ENCODE data around the gene TARBP1. TPM values are rescaled to one million over a fixed set of nuclear protein-coding genes. Genes with fewer than 3 reads are reported as not detected.

TARBP1 gene
- total and polyA plus RNA-seq, 5 donors = 10.7 to 12.0 (median 11.2) TPM

DNA sequence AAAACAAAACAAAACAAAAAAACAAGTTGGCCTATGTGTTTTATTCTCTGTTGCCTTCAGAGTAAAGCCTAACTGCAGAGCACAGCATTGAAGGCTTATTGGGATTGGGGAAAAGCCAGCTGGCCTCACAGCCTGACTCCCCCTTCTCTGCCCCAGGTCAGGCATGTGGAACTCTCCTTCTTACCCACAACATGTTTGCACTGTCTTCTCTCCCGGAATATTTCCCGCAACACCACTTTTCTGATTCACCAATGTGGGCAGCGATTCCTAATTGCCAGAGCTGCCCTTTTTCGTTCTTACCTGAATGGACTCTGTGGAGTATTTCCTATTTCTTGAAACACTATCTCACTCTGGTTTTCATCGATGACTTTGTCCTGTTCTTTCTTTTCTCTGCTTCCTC, 2.8 kb upstream of the TARBP1 start:
- DNase-seq (no peak), ATAC-seq (no peak)
- 76% methylated on average over 5 of the region's 5 CpGs for WGBS
- Histone ChIP-seq H3K4me3 (ENCODE audit: low read length) (no peak overlapping the region), H3K4me1 (ENCODE audit: control insufficient read depth, insufficient read depth, low read length) (no peaks in the 10 kb centered on the region), H3K27me3 (ENCODE audit: control insufficient read depth, insufficient read depth) (no peaks in the 10 kb centered on the region), H3K27ac (ENCODE audit: low read length) (no peak overlapping the region), H3K9me3 (ENCODE audit: control insufficient read depth, low read length) (no peaks in the 10 kb centered on the region)
- intact Hi-C loops (cut with DNase I) = no loop called here

DNA sequence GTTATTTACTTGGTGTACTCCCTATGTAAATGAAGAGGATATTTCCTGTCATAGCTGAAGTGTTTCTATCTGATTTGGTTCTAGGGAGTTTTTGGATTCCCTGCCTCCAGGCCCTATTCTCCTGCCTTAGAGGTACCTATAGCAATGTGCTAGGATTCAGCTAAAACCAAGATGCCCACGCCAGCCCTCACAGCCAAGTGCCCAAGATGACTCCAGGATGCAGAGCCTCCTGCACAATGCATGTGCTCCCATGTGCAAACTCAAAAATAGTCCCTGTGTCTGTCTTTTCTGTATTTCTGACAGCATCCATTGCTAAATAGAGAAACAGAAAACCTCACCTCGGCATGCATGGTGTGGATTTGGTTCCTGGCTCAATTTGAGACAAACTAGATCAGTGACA, 887 bp upstream of the TARBP1 start:
- Histone ChIP-seq H3K9me3 (ENCODE audit: control insufficient read depth, low read length) (no peaks in the 10 kb centered on the region), H3K27me3 (ENCODE audit: control insufficient read depth, insufficient read depth) (no peaks in the 10 kb centered on the region), H3K4me3 (ENCODE audit: low read length) (no peak overlapping the region), H3K4me1 (ENCODE audit: control insufficient read depth, insufficient read depth, low read length) (no peaks in the 10 kb centered on the region), H3K27ac (ENCODE audit: low read length) (no peak overlapping the region)
- DNase-seq = no peak
- intact Hi-C loops (cut with DNase I) = no loop called here
- 74% methylated on average over 2 of the region's 2 CpGs for WGBS
- ATAC-seq = no peak

DNA sequence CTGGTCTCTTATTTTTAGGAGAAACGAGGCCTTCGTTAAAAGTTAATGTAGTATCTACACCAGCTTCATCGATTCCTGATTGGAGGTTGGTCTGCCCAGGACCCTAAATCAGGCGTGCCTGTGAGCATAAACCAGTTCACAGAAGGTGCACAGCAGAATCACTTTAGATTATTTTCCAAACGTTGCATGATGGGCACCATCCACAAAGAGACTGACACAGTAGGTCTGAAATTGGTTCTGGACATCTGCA, 256 bp upstream of the TARBP1 start:
- WGBS = 20% methylated on average over 5 of the region's 5 CpGs
- H3K27me3 ChIP-seq (ENCODE audit: control insufficient read depth, insufficient read depth) = no peaks in the 10 kb centered on the region
- H3K9me3 ChIP-seq (ENCODE audit: control insufficient read depth, low read length) = no peaks in the 10 kb centered on the region
- no peak for DNase-seq
- peak overlapping the region; percentile 56 for H3K4me3 ChIP-seq (ENCODE audit: low read length)
- no peak for ATAC-seq
- H3K4me1 ChIP-seq (ENCODE audit: control insufficient read depth, insufficient read depth, low read length) = no peaks in the 10 kb centered on the region
- H3K27ac ChIP-seq (ENCODE audit: low read length) = no peak overlapping the region
- intact Hi-C loops (cut with DNase I) = no loop called here

DNA sequence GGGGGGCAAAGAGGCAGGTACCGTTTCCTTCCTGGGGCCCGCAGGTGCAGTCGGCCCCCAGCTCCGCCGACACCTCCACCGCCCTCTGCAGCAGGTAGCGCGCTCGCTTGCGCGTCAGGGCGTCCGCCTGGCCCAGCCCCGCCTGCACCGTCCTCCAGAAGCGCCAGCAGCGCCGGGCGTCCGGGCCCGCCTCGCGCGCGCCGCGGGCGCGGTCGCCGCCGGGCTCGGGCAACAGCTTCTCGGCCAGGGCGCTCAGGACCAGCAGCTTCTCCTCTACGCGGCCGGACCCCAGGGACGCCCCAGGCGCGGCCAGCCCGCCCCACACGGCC, 863 bp downstream of the TARBP1 start:
- peak; percentile 68 to 78 for ATAC-seq
- WGBS = under 1% methylated on average over 42 of the region's 43 CpGs
- H3K27ac ChIP-seq (ENCODE audit: low read length) = peak overlapping the region; percentile 94
- intact Hi-C loops (cut with DNase I) = no loop called here
- H3K9me3 ChIP-seq (ENCODE audit: control insufficient read depth, low read length) = no peaks in the 10 kb centered on the region
- no peaks in the 10 kb centered on the region for H3K4me1 ChIP-seq (ENCODE audit: control insufficient read depth, insufficient read depth, low read length)
- DNase-seq = no peak
- no peaks in the 10 kb centered on the region for H3K27me3 ChIP-seq (ENCODE audit: control insufficient read depth, insufficient read depth)
- H3K4me3 ChIP-seq (ENCODE audit: low read length) = peak overlapping the region; percentile 56

DNA sequence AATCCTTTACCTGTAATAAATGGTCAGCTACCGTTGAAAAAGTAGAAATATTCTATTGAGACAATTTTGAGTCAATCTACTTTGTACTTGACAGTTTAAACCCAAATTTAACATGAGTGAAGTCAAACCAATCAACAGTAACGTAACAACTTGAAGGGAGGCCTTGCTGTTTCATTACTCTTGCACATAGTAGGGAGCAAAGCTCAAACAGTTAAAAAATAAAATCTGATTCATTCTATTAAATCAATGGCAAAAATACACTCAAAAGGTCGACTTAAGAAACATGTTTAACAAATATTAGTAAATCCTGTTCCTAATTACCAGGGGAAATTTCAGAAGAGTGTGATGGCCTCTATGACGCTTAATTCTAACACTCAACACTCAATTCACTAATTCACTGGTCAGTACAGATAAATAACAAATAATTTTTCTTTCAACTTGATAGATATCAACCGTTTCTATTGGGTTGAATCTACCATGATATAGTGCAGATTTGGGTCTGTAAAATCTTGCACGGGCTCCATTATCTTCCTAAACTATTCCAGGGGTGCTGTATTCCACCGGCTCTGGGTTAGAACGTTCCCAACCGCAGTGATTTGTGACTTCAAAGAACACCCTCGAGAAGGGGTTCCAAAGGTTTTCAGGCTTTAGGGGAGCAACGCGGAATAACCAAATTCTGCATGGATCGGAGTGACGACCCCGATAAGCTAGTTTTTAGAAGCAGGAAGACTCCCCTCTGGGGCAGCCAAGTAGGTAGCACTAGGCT, 1.4 kb downstream of the TARBP1 start:
- Histone ChIP-seq H3K9me3 (ENCODE audit: control insufficient read depth, low read length) (no peaks in the 10 kb centered on the region), H3K27ac (ENCODE audit: low read length) (peak overlapping the region; percentile 94), H3K27me3 (ENCODE audit: control insufficient read depth, insufficient read depth) (no peaks in the 10 kb centered on the region), H3K4me3 (ENCODE audit: low read length) (peak overlapping the region; percentile 56), H3K4me1 (ENCODE audit: control insufficient read depth, insufficient read depth, low read length) (no peaks in the 10 kb centered on the region)
- intact Hi-C loops (cut with DNase I) = no loop called here
- ATAC-seq (no peak), DNase-seq (no peak)
- 25% methylated on average over 15 of the region's 15 CpGs for WGBS

DNA sequence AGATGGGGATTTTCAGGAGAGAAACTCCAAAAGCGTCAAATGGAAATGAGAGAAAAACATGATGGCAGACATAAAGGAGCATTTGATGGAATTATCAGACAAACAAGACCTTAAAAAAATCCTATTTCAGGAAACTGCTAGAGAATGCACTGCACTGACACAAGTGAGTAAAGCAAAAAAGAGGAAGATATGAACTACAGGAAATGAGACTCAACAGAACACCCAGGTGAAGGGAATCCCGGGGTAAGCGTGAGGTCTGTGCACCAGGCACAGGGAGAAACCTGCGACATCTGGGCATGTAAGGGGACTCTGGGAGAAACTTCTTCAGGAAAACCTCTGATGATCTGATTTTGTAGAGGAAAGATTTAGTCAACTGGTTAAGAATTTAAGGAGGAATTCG, 2.8 kb downstream of the TARBP1 start:
- ATAC-seq (no peak), DNase-seq (no peak)
- H3K27ac ChIP-seq (ENCODE audit: low read length) = no peak overlapping the region
- no peaks in the 10 kb centered on the region for H3K9me3 ChIP-seq (ENCODE audit: control insufficient read depth, low read length)
- no peak overlapping the region for H3K4me3 ChIP-seq (ENCODE audit: low read length)
- intact Hi-C loops (cut with DNase I) = no loop called here
- H3K4me1 ChIP-seq (ENCODE audit: control insufficient read depth, insufficient read depth, low read length) = no peaks in the 10 kb centered on the region
- H3K27me3 ChIP-seq (ENCODE audit: control insufficient read depth, insufficient read depth) = no peaks in the 10 kb centered on the region
- WGBS = 89% methylated on average over 5 of the region's 5 CpGs

DNA sequence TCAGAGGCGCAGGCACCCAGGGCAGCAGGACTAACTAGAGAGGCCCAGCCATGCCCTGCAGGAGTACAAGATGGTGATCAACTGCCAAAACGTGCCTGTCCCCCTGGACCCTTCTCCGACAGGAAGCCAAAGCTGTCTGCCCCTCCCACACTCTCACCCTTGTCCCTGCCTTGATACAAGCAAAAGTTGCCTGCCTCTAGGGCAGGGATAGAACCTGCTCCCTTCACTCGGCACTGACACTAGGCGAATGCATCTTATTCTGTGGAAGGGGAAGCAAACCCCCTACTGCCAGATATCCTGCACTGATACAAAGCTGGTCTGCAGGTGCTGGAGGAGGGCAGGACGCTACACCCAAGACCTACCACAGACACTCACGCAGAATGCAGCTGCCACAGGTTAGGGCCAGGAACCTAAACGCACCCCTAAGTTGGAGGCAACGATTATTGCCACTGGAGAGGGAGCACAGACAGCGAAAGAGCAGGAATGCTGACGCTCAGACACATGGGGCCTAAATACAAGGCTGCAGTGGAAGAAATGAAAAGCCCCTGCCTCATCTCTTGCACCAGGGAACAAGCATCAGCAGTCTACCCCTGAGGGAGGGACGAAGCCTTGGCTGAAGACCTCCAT, 3.7 kb downstream of the TARBP1 start:
- H3K9me3 ChIP-seq (ENCODE audit: control insufficient read depth, low read length) = no peaks in the 10 kb centered on the region

DNA sequence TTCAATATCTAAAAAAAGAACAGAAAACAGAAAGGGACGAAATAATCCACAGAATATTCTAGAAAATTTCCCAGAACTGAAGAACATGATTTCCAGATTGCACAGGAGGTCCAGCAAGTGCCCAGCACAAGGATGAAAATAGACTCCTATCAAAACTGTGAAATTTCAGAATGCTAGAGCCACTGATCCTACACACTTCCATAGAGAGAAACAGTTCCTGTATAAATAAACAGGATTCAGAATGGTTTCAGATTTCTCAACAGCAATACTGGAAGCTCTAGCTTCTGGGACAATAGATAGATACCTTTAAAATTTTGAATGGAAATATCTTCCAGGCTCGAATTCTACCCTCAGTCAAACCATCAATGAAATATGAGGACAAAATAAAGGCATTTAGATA, 4.6 kb downstream of the TARBP1 start:
- 51% methylated on average over 2 of the region's 2 CpGs for WGBS
- H3K27ac ChIP-seq (ENCODE audit: low read length) = no peak overlapping the region
- ATAC-seq (no peak), DNase-seq (no peak)
- intact Hi-C loops (cut with DNase I) = no loop called here
- no peaks in the 10 kb centered on the region for H3K9me3 ChIP-seq (ENCODE audit: control insufficient read depth, low read length)
- no peak overlapping the region for H3K4me3 ChIP-seq (ENCODE audit: low read length)
- no peaks in the 10 kb centered on the region for H3K4me1 ChIP-seq (ENCODE audit: control insufficient read depth, insufficient read depth, low read length)
- H3K27me3 ChIP-seq (ENCODE audit: control insufficient read depth, insufficient read depth) = no peaks in the 10 kb centered on the region

More for the DNA sequence above, 3.7 kb downstream of the TARBP1 start:
- no peak overlapping the region for H3K27ac ChIP-seq (ENCODE audit: low read length)
- ATAC-seq (no peak), DNase-seq (no peak)
- intact Hi-C loops (cut with DNase I) = no loop called here
- no peak overlapping the region for H3K4me3 ChIP-seq (ENCODE audit: low read length)
- no peaks in the 10 kb centered on the region for H3K4me1 ChIP-seq (ENCODE audit: control insufficient read depth, insufficient read depth, low read length)
- H3K27me3 ChIP-seq (ENCODE audit: control insufficient read depth, insufficient read depth) = no peaks in the 10 kb centered on the region
- WGBS = 82% methylated on average over 12 of the region's 12 CpGs

DNA sequence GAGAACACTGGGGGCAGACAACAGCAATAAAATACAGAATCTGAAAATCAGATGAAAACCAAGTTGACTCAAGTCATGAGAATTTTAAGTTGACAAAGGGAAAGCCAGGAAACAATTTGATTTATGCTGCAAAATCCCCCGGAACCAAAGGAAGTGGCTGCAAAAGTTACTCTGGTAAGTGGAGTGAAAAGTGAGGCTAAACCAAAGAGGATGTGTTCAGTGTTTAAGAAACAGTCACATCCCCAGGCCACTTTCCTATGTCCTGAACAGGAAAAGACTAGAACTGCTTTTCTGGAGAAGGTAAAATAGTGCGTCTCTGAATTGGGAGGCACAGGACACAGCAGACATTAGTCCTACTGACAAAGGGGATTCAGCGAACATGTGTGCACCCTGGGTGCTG, 5.9 kb downstream of the TARBP1 start:
- WGBS = 64% methylated on average over 3 of the region's 3 CpGs
- DNase-seq (no peak), ATAC-seq (no peak)
- no peaks in the 10 kb centered on the region for H3K4me1 ChIP-seq (ENCODE audit: control insufficient read depth, insufficient read depth, low read length)
- no peaks in the 10 kb centered on the region for H3K9me3 ChIP-seq (ENCODE audit: control insufficient read depth, low read length)
- intact Hi-C loops (cut with DNase I) = no loop called here
- H3K27me3 ChIP-seq (ENCODE audit: control insufficient read depth, insufficient read depth) = no peaks in the 10 kb centered on the region
- H3K27ac ChIP-seq (ENCODE audit: low read length) = no peak overlapping the region
- no peak overlapping the region for H3K4me3 ChIP-seq (ENCODE audit: low read length)

DNA sequence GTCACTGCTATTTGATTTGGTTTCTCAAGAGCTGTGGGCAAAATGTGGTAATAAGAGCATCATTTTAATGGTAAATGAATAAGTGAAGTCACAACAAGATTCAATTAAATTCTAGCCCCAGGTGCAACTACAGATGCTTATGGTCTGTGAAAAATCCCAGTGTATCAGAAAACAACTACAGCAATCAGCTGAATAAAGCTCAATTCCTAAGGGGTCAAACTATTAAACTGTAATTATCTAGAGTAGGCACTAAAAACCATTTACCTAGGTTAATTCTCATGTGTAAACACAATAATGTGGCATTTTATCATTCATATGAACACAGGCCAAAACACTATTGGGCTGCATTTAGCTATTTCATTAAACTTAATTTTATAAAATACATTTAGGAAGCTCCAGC, 9.6 kb downstream of the TARBP1 start:
- no peak overlapping the region for H3K4me3 ChIP-seq (ENCODE audit: low read length)
- no peaks in the 10 kb centered on the region for H3K9me3 ChIP-seq (ENCODE audit: control insufficient read depth, low read length)
- ATAC-seq (no peak), DNase-seq (no peak)
- no peaks in the 10 kb centered on the region for H3K27me3 ChIP-seq (ENCODE audit: control insufficient read depth, insufficient read depth)
- intact Hi-C loops (cut with DNase I) = no loop called here
- no peak overlapping the region for H3K27ac ChIP-seq (ENCODE audit: low read length)
- no peaks in the 10 kb centered on the region for H3K4me1 ChIP-seq (ENCODE audit: control insufficient read depth, insufficient read depth, low read length)

DNA sequence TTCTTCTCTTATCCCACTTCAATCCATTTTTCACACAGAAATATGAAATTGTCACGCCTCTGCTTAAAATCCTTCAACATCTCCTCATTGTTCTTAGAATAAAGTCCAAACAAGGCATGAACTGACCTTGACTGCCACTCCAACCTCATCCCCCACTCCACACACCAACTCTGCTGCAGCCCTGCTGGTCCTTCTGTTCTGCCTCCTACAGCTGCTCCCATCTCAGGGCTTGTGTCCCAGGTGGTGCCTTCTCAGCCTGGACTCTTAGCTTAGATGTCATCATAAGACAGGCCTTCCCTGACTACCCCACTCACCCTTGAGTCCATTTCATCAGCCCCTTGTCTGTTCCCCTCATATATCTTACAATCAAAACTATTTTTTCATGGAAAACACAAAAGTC, 10.4 kb downstream of the TARBP1 start:
- no peak overlapping the region for H3K27ac ChIP-seq (ENCODE audit: low read length)
- H3K9me3 ChIP-seq (ENCODE audit: control insufficient read depth, low read length) = no peaks in the 10 kb centered on the region
- no peaks in the 10 kb centered on the region for H3K27me3 ChIP-seq (ENCODE audit: control insufficient read depth, insufficient read depth)
- ATAC-seq (no peak), DNase-seq (no peak)
- intact Hi-C loops (cut with DNase I) = no loop called here
- no peak overlapping the region for H3K4me3 ChIP-seq (ENCODE audit: low read length)
- H3K4me1 ChIP-seq (ENCODE audit: control insufficient read depth, insufficient read depth, low read length) = no peaks in the 10 kb centered on the region
- 95% methylated on average over 1 of the region's 1 CpG for WGBS

DNA sequence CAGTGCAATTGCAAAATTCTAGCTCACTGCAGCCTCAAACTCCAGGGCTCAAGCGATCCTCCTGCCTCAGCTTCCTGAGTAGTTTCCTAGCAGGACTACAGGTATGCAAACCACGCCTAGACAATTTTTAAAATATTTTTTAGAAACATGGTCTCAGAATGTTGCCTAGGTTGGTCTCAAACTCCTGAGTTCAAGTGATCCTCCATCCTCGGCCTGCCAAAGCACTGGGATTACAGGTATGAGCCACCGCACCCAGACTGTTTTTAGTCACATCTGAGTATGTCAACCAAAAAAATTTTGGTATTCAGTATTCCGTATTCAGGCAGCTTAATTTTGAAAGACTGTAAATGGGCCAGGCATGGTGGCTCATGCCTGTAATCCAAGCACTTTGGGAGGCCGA, 11.2 kb downstream of the TARBP1 start:
- H3K4me1 ChIP-seq (ENCODE audit: control insufficient read depth, insufficient read depth, low read length) = no peaks in the 10 kb centered on the region
- no peak for DNase-seq
- 86% methylated on average over 6 of the region's 6 CpGs for WGBS
- no peak overlapping the region for H3K4me3 ChIP-seq (ENCODE audit: low read length)
- intact Hi-C loops (cut with DNase I) = no loop called here
- no peaks in the 10 kb centered on the region for H3K9me3 ChIP-seq (ENCODE audit: control insufficient read depth, low read length)
- ATAC-seq = no peak
- H3K27ac ChIP-seq (ENCODE audit: low read length) = no peak overlapping the region
- no peaks in the 10 kb centered on the region for H3K27me3 ChIP-seq (ENCODE audit: control insufficient read depth, insufficient read depth)
